Activated CD8-positive, alpha-beta memory T cell treated with anti-CD3 and anti-CD28 coated beads for 24 hours (primary cell): Measurements from ENCODE around the gene KRTAP4-9.
"Not testable (repeated sequence)": the region's sequence is repeated elsewhere in the genome, so short reads cannot be mapped to it uniquely, and the experiment has no call there.

Source experiments
- DNase-seq: peaks from one replicate; pipeline ENCODE4 v3.0.0-alpha.2; 2020

KRTAP4-9 gene

DNA sequence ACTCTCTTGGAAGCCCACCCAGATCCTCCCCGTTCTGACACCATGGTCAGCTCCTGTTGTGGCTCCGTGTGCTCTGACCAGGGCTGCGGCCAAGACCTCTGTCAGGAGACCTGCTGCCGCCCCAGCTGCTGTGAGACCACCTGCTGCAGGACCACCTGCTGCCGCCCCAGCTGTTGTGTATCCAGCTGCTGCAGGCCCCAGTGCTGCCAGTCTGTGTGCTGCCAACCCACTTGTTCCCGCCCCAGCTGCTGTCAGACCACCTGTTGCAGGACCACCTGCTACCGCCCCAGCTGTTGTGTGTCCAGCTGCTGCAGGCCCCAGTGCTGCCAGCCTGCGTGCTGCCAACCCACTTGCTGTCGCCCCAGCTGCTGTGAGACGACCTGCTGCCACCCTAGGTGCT is at the start of gene KRTAP4-9:
KRTAP4-9 (plus strand) TSS at position 43 of the 400 bp plus-strand sequence; CDS start at position 43, 0 bp downstream.
- DNase-seq: not testable (repeated sequence)

DNA sequence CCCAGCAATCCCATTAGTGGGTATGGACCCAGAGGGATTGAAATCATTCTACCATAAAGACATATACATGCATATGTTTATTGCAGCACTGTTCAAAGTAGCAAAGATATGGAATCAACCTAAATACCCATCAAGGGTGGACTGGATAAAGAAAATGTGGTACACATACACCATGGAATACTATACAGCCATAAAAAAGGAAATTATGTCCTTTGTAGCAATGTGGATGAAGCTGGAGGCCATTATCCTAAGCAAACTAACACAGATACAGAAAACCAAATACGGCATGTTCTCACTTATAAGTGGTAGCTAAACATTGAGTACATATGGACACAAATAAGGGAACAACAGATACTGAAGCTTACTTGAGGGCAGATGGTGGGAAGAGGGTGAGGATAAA is 47.6 kb upstream of the KRTAP4-9 start:
- DNase-seq: no peak

DNA sequence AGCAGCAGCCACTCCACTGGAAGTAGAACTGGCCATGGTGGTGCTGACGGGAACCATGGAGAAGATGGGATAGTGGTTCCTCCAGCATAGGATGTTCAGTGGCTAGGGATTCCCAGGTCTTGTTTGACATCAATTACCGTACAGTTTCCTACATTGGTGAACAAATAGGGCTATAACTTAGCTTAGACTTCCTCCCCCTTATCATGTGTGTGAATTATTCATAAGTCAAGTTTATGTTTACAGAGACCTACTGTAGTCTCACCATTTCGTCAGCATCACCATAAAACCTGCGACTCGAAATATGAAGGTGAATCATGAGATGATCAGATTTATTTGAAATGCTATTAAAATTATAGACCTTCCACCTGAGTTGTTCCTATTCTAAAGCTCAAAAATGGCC is 46.4 kb upstream of the KRTAP4-9 start:
- DNase-seq: no peak

DNA sequence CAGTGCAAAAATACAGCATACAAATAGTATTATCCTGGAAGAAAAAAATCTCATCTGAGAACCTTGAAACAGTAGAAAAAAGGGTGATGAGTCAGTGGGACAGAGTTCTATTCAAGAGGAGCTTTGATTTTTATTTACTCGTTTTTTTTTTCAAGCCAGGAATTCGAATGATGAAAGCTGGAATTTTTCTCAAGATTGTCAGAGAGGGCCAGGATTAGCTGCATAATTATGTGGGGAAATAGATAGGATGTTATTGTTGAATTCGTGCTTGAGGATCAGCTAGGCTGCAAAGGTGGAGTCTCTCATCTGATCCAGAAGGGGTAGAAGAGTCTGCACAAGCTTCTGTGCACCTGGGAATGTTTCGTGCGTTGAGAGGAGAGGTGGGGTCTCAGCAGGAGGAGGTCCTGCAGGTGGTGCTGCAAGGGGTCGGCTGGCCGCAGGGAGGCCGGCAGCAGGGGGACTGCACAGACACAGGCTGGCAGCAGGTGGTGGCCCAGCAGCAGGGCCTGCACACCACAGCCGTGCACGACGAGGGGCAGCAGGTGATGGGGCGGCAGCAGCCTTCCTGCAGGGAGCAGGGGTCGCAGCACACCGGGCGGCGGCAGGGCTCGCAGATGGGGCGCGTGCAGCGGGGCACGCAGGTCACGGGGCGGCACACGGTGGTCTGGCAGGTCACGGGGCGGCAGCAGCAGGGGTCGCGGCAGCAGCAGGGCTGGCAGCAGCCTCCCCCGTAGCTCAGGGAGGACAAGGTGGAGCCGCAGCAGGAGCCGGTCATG is 45.7 kb upstream of the KRTAP4-9 start:
- DNase-seq: not testable (repeated sequence)

DNA sequence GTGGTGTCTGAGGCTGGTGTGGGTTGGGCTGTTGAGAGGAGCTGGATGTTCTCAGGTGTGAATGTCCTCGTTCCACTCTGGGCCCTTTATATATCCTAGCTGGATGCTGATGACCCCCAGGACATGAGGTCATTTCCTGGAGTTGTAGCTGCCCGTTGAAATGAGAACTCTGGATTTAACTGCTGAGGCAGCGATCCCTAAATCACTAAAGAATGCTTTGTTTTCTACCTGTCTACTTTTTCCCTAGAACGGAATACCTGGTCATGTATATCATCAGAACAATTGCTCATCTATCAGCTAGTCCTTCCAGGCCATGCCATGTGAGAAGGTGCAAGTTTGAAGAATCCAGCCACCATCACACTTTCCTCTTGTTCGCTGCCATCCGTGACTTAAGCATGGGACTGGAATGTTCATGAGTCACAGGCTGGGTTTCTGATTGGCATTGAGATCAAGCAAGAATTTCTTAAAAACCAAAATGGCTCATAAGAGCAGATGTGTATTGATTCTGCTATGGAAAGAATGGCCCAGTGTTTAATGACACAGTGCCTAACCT is 45.1 kb upstream of the KRTAP4-9 start, which contains the start of gene KRTAP2-3:
KRTAP2-3 (minus strand) TSS at position 63 of the 553 bp plus-strand sequence. CDS start 64 bp downstream, outside the sequence.
- no peak for DNase-seq

DNA sequence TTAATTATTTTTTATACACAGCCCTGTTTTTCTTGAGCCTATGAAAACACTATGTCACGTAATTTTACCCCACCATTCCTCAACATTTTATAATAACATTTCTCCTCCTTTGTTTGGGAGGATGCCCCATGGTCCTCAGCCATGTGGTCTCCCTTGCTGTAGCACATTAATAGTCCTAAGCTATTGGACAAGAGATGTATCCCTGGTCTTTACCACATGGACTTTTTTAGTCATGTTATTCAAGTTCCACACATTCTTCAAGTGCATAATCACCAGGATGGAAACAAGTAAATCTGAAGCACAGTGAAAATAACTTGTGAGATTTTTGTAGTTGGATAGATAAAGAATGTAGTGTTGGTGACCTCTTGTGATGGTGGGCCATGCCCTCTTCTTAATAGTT is 43.2 kb upstream of the KRTAP4-9 start:
- DNase-seq: no peak

DNA sequence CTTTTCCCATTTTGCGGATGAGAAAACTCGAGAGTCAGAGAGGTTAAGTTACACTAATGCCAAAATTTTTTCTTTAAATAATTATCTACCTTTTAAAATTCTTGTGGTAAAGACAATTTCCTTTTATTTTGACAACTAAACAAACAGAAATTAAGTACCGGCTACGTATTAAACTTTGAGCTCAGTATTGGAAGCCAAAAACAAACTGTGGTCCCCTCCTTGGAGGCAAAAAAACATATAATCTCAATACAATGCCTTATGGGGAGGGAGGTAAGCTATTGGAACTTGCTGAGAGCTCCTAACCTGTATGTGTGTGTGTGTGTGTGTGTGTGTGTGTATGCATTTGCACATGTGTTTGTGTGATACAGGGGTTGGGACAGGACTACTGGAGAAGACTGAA is 41.7 kb upstream of the KRTAP4-9 start:
- no peak for DNase-seq

DNA sequence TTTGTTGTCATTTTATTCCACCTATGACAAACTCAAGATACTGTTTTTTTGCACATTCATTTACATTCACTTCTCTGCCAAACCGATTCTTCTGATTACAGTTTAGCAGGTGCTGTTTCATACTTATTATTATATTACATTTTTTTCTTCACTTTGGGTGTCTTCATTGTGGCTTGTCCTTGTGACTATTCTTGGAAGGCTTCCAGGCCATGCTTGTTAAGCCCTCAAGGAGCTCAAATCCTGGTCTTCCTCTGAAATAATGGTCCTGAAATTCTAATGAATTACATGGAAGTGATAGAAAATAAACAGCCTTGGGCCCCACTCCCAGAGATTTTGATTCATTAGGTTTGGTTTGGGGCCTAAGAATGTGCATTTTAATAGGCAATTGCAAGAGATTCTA is 40.9 kb upstream of the KRTAP4-9 start:
- DNase-seq: no peak

DNA sequence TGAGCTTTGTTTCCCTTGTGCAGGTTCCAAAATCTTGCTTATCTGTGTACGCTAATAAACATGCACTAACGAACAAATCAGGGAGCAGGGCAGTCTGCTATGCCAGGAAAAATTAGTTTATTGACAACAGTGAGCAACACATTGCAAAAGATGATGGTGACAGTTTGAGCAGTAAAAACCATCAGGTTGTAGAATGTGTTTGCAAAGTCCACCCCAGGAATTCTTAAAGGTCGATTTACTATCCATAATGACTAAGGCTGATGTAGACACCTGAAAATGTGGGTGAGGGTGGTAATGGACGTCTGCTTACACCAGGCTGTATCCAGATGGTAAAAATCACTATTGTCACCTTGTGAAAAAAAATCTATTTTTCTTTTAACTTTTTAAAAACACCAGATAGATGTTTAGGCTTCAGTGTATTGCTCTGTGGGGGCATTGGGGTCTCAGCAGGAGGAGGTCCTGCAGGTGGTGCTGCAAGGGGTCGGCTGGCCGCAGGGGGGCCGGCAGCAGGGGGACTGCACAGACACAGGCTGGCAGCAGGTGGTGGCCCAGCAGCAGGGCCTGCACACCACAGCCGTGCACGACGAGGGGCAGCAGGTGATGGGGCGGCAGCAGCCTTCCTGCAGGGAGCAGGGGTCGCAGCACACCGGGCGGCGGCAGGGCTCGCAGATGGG is 40.0 kb upstream of the KRTAP4-9 start:
- DNase-seq: not testable (repeated sequence)

DNA sequence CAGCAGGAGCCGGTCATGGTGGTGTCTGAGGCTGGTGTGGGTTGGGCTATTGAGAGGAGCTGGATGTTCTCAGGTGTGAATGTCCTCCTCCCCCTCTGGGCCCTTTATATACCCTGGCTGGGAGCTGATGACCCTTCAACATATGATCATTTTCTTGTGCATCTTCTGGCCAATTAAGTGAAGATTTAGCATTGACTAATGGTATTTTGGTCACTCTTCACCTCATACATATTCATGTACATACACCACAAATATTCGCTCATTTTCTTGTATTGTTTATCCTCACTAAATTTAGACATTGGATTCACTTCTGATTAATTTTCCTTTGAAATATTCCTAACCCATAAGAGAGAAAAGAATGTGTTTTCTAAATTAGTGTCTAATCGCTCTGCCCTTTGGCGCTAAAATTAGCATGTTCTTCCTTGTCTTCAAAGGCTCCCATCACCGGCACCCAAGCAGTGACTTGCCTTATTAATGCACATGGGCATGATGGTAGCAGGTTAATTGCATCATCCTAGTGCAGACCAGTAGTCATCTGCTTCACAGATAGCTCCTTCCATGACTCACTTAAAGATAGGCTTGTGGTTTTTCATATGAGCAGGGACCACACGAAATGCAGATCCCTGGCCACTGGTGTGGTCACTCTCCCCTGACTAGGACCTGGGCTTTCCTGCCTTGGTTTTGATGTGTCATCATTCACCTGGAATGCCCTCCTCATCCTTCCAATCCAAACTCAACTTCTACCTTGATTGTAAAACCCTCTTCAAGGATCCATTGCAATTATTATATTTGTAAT is 39.2 kb upstream of the KRTAP4-9 start, which contains the start of gene KRTAP2-4:
KRTAP2-4 (minus strand) TSS at position 51 of the 796 bp plus-strand sequence; CDS start at position 17, 34 bp downstream.
- DNase-seq: no peak

DNA sequence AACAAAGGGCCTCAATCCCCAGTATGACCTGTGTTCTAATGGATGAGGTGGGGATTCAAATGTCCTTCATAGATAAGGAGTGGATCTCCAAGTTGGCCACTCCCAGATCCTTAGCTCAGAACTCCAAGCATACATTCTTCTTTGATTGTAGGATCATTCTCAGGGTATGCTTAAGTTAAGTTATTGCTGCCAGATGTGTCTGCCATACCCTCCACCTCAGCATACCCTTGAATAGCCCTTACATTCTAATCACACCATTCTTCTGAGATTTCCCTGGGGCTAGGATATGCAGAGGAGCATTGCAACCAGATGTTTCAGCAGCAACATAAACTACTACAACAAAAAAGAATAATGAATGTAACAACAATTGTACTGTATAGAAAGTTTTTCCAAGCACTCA is 37.9 kb upstream of the KRTAP4-9 start:
- no peak for DNase-seq

DNA sequence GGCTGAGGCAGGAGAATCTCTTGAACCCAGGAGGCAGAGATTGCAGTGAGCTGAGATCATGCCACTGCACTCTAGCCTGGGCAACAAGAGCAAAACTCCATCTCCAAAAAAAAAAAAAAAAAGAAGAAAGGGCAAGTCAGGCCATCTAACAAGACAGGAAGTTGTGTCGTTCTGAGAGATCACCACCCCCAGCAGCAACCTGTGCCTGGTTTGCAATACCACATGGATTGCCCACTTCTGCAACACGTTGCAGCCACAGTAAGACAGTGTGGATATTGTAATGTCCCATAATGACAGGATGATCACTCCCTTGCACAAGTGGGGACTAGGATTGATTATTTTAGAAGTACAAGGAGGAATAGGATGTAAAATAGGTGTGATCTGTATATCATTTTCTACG is 36.2 kb upstream of the KRTAP4-9 start:
- DNase-seq: no peak

DNA sequence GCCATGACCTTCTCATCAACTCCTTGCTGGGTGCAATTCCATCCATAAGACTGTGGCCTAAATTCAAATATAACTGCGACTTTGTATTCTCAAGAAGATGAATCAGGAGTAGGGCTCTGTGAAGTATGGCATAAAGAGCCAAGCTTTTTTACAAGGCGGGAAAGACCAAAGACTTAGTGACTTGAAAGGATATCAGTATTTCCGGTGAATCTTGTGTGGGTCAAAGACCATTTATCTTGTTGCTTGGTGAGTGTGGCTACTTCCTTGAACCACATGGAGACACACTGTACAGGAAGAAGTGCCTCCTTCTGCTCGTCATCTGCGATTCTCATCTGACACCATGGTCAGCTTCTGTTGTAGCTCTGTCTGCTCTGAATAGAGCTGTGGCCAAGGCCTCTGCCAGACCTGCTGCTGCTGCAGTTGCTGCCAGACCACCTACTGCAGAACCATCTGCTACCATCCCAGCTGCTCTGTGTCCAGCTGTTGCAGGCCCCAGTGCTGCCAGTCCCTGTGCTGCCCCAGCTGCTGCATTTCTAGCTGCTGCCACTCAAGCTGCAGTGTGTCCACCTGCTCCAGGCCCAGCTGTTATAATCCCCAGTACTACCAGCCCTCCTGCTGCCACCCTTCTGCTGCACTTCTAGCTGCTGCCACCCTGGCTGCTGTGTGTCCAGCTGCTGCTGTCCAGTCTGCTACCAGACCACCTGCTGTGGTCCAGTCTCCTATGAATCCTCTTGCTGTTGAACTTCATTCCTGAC is 33.4 kb upstream of the KRTAP4-9 start:
- DNase-seq: no peak

DNA sequence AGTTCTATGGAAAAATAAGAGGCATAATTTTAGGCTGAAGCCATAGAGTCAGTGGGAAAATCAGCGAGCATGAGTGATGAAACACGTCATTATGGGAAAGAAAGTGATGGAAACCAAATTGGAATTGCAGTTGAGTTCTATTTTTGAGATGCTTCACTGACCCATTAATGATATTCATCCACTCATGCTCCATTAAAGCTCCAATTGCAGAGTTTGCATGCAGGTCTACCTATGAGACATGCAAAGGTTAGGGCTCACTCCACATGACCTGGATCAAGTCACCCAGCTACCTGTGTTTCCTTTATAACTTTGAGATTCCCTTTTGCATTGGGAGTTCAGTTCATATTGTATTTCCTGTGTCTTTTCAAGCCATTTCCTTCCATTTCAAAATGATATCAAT is 31.5 kb upstream of the KRTAP4-9 start:
- no peak for DNase-seq

DNA sequence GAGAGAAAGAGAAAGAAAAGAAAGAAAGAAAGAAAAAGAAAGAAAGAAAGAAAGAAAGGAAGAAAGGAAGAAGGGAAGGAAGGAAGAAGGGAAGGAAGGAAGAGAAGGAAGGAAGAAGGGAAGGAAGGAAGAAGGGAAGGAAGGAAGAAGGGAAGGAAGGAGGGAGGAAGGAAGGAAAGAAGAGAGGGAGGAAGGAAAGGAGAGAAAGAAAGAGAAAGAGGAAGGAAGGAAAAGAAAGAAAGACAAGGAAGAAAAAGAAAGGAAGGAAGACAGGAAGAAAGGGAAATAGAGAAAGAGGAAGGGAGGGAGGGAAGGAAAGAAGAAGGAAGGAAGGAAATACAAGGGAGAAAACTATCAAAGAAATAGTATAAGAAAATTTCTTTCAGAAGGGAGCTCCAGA is 28.4 kb upstream of the KRTAP4-9 start:
- no peak for DNase-seq

DNA sequence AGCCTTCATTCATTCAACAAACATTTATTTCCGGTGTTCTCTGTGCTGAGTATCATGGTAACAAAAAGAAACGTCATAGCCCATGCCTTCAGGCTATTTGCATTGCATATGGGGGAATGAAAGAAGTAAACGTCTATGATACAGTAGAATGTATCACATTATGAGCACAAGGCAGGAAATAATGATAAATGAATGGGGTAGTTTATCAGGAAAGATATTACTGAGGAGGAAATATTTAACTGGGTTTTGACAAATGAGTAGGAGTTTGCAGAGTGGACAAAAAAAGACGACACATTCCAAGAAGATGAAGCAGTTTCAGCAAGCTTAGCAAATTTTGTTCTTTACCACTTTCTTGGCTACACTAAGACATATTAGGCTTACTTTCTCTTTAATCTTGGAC is 22.6 kb upstream of the KRTAP4-9 start:
- DNase-seq: no peak

DNA sequence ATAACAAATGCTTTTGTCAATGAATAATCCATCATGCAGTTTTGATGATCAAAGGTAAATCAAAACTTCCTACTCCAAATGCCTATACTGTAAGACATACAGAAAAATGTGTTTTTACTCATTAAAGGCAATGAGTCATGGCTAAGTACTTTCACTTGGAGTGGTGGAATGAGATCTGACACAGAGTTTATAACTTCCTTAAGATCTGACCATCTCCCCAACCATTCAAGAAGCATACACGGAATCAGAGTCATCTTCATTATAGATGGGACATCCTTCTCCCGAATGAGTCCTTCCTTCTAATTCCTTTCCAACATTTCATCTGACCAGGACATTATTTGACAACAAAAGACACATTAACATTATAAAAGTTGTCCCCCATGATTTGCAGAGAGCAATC is 21.8 kb upstream of the KRTAP4-9 start:
- not testable (repeated sequence) for DNase-seq

DNA sequence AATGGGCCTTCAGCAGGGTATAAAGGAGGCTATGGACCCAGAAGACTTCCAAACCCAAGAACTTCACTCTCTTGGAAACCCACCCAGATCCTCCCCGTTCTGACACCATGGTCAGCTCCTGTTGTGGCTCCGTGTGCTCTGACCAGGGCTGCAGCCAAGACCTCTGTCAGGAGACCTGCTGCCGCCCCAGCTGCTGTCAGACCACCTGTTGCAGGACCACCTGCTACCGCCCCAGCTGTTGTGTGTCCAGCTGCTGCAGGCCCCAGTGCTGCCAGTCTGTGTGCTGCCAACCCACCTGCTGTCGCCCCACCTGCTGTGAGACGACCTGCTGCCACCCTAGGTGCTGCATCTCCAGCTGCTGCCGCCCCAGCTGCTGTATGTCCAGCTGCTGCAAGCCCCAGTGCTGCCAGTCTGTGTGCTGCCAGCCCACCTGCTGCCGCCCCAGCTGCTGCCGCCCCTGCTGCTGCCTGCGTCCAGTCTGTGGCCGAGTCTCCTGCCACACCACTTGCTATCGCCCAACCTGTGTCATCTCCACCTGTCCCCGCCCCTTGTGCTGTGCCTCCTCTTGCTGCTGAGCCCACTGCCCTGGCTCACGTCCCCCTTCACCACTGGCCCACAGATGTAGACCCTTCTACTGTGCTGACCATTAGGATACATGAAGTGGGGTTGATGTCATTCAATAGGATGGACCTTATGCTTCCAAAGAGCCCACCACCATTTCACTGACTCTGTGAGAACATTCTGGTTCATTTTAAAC is 20.9 kb upstream of the KRTAP4-9 start, which contains the start of gene KRTAP4-7:
KRTAP4-7 (plus strand) TSS at position 51 of the 757 bp plus-strand sequence; CDS start at position 108, 57 bp downstream.
- not testable (repeated sequence) for DNase-seq

DNA sequence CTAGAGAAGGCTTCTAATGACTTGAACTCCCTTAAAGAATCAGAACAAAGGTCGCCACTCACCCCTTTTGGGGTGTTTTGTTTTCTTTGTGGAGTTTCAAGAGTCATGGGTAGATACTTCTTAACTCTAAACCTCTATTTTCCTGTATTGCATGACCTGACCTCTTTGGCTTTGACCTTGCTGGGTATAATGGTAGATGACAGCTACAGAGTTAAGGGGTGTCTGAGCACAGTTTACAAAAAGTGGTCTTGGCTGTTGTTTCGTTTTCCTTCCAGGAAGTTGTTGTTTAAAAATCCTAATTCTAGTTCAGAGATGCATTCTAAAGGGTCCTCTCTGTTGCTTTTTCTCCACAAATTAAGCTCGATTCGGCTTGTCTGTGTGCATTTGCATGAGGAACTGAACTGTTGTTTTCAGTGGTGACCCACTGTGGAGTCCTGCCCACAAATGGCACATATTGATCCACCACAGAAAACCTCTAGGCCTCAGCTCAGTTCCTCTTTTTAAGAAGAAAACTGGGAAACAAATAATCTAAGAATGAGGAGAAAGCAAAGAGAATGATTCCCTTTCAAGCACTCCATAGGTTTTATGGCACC is 16.3 kb upstream of the KRTAP4-9 start:
- DNase-seq: not testable (repeated sequence)

DNA sequence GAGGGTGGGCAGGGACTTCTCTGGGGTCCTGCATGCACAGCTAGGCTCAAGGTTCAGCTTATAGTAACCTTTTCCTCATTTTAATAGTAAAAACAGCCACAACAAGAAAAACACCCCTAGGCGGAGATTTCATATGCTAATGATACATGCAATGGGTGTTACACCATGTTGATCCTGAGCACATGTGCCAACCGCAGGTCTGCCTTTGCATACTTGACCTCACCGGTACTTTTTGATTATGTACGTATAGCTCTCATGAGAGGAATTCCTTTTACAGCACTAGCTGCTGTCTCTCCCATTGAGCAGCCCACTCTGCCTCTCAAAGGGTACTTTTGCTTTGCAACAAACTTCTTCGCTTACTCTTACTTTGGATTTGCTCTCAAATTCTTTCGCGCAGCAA is 9.1 kb upstream of the KRTAP4-9 start:
- DNase-seq: no peak

DNA sequence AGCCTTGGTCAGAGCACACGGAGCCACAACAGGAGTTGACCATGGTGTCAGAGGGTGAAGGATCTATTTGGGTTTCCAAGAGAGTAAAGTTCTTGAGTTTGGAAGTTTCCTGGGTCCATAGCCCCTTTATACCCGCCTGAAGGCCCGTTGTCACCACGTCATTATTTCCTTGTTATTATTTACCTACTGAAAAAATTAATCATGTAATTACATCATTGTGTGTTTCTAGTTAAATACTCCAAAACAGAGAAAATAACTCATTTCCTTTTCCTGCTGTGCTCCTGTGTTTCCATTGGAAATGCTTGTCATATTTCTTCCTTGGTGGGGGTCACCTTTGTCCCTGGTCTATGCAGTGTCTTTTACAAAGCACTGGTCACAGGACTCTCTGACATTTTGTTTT is 7.1 kb upstream of the KRTAP4-9 start, which contains the start of gene KRTAP4-8:
KRTAP4-8 (minus strand) TSS at position 101 of the 400 bp plus-strand sequence; CDS start at position 43, 58 bp downstream.
- no peak for DNase-seq
